ENCODE measurements around the gene TBC1D22A. TPM values are rescaled to one million over a fixed set of nuclear protein-coding genes. Genes with fewer than 3 reads are reported as not detected.

Gene TBC1D22A
- total and polyA plus RNA-seq, 9 donors = 12.5 to 25.6 (median 18.5) TPM

- Histone ChIP-seq H3K4me1 (ENCODE audit: insufficient read depth) (no peaks in the 10 kb centered on the region), H3K4me3 (no peak overlapping the region), H3K27ac (no peak overlapping the region), H3K27me3 (no peaks in the 10 kb centered on the region), H3K36me3 (no peaks in the 10 kb centered on the region), H3K9me3 (no peaks in the 10 kb centered on the region)
- intact Hi-C loops (cut with DNase I) = no loop called here
- 94 to 98% (median 98%) methylated on average over 8 of the region's 8 CpGs for WGBS, 3 donors
- TF ChIP-seq POLR2A (IDR thresholded peaks at IDR 0.05) (no peak), EP300 (IDR thresholded peaks at IDR 0.05) (no peak)
- TF ChIP-seq, protein P1, sequence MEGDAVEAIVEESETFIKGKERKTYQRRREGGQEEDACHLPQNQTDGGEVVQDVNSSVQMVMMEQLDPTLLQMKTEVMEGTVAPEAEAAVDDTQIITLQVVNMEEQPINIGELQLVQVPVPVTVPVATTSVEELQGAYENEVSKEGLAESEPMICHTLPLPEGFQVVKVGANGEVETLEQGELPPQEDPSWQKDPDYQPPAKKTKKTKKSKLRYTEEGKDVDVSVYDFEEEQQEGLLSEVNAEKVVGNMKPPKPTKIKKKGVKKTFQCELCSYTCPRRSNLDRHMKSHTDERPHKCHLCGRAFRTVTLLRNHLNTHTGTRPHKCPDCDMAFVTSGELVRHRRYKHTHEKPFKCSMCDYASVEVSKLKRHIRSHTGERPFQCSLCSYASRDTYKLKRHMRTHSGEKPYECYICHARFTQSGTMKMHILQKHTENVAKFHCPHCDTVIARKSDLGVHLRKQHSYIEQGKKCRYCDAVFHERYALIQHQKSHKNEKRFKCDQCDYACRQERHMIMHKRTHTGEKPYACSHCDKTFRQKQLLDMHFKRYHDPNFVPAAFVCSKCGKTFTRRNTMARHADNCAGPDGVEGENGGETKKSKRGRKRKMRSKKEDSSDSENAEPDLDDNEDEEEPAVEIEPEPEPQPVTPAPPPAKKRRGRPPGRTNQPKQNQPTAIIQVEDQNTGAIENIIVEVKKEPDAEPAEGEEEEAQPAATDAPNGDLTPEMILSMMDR (IDR thresholded peaks at IDR 0.05) = no peak
- DNase-seq = peak in 1 of 5 donors; percentile 14
These were observed 356.7 kb downstream of the TBC1D22A start for GRCh38 chr22:47119181-47119580.

GRCh38 chr22:47120399-47120798 lies 357.9 kb downstream of the TBC1D22A start:
- intact Hi-C loops (cut with DNase I) = no loop called here
- Histone ChIP-seq H3K9me3 (no peaks in the 10 kb centered on the region), H3K4me1 (ENCODE audit: insufficient read depth) (no peaks in the 10 kb centered on the region), H3K27me3 (no peaks in the 10 kb centered on the region), H3K36me3 (no peaks in the 10 kb centered on the region), H3K27ac (no peak overlapping the region), H3K4me3 (no peak overlapping the region)
- 92 to 98% (median 96%) methylated on average over 2 of the region's 2 CpGs for WGBS, 3 donors
- TF ChIP-seq EP300 (IDR thresholded peaks at IDR 0.05) = no peak
- TF ChIP-seq, protein P1 (IDR thresholded peaks at IDR 0.05) = no peak
- TF ChIP-seq POLR2A (IDR thresholded peaks at IDR 0.05) = no peak
- DNase-seq = no peak

DNA sequence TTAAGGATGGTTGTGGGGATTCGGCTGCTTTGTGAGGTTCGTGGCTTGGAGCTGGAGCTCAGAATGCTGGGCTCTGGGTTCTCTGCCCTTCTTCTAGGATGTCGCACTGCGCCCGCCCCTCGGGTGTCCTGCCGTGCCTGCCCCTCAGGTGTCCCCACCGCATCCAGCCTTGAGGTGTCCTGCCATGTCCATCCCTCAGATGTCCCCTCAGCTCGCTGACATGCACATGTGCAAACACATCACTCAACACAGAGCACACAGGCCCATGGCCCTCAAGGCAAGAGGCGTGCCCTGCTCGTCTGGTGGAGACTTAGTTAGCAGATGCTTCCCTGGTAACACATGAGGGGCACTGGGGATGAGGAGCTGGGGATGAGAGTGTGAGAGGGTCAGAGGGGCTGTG lies 359.3 kb downstream of the TBC1D22A start:
- Histone ChIP-seq H3K27ac (no peak overlapping the region), H3K27me3 (no peaks in the 10 kb centered on the region), H3K4me1 (ENCODE audit: insufficient read depth) (no peaks in the 10 kb centered on the region), H3K4me3 (no peak overlapping the region), H3K9me3 (no peaks in the 10 kb centered on the region), H3K36me3 (no peaks in the 10 kb centered on the region)
- TF ChIP-seq EP300 (IDR thresholded peaks at IDR 0.05) (no peak), POLR2A (IDR thresholded peaks at IDR 0.05) (no peak)
- TF ChIP-seq, protein P1 (IDR thresholded peaks at IDR 0.05) = no peak
- intact Hi-C loops (cut with DNase I) = no loop called here
- peak in 1 of 5 donors; percentile 17 for DNase-seq
- WGBS, 3 donors = 92 to 98% (median 97%) methylated on average over 11 of the region's 11 CpGs

DNA sequence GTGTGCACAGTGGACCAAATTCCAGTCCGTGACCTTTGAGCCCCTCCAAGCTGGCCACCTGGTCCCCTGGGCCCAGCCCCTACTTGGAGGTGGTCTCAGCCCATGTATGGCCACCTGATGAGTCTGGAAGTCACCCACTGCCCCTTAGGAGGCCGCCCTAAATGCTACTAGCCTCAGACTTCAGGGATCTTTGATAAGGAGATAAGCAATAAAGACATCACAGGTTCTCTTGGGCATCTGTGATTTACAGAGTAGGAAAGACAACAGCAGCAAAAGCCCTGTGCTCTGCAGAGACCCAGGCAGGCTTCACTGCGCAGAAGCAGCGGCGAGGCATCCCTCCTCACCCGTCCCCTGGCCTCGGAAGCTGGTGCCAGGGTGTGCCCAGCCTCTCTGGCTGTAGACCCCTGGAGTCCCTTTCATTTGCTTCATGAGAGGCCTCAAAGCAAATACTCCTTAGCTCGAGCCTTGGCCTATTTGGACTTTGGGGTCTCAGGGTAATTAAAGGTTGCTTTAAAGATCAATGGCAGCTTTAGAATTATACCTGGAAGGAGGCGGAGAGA lies 360.1 kb downstream of the TBC1D22A start:
- DNase-seq = peak in 1 of 5 donors; percentile 14
- H3K4me3 ChIP-seq = no peak overlapping the region
- no peaks in the 10 kb centered on the region for H3K27me3 ChIP-seq
- WGBS, 3 donors = 91 to 94% (median 92%) methylated on average over 9 of the region's 9 CpGs
- H3K9me3 ChIP-seq = no peaks in the 10 kb centered on the region
- H3K36me3 ChIP-seq = no peaks in the 10 kb centered on the region
- H3K4me1 ChIP-seq (ENCODE audit: insufficient read depth) = no peaks in the 10 kb centered on the region
- intact Hi-C loops (cut with DNase I) = no loop called here
- no peak overlapping the region for H3K27ac ChIP-seq
- TF ChIP-seq POLR2A (IDR thresholded peaks at IDR 0.05) = no peak
- no peak for TF ChIP-seq EP300 (IDR thresholded peaks at IDR 0.05)
- TF ChIP-seq, protein P1 (IDR thresholded peaks at IDR 0.05) = no peak

Data from ovary (tissue), 9 donors.